HepG2 (cell line): ENCODE measurements around the gene ABCB9. TPM values are rescaled to one million over a fixed set of nuclear protein-coding genes. Genes with fewer than 3 reads are reported as not detected.

Experiments
- CHCHD3 ChIP-seq: sonication (generic); formaldehyde crosslinking; IDR thresholded peaks from 2 replicates; pipeline ENCODE4 v1.8.0; 2022; ENCODE audit warnings: mild to moderate bottlenecking, missing genetic modification reagents, moderate library complexity
- CREM ChIP-seq, 2 experiments: sonication (generic) in 1 of 2; formaldehyde crosslinking in 1 of 2; IDR thresholded peaks; 2 replicates each; pipeline versions ENCODE4 v1.4.0 to v1.6.1; 2016 to 2020; ENCODE audit warnings: antibody characterized with exemption in 1 of 2, mild to moderate bottlenecking in 1 of 2, missing genetic modification reagents in 1 of 2
- EHMT2 ChIP-seq: fragments of 200-600 bp; sonication (generic); IDR thresholded peaks from 2 replicates; pipeline ENCODE4 v1.7.0; 2017; ENCODE audit warnings: antibody characterized with exemption, low read depth, low read length, borderline replicate concordance
- HNF1B ChIP-seq: sonication (generic); formaldehyde crosslinking; IDR thresholded peaks from 2 replicates; pipeline ENCODE4 v1.5.1; 2020; ENCODE audit warnings: mild to moderate bottlenecking, moderate library complexity, missing genetic modification reagents
- NFE2 ChIP-seq: sonication (generic); formaldehyde crosslinking; IDR thresholded peaks from 2 replicates; pipeline ENCODE4 v1.4.0; 2020; ENCODE audit warnings: missing genetic modification reagents
- NFIC ChIP-seq: IDR thresholded peaks from 2 replicates; pipeline ENCODE4 v1.6.1; 2012; ENCODE audit warnings: mild to moderate bottlenecking, low read length, inconsistent platforms
- TOE1 ChIP-seq: sonication (generic); formaldehyde crosslinking; IDR thresholded peaks from 2 replicates; pipeline ENCODE4 v1.4.0; 2020; ENCODE audit warnings: mild to moderate bottlenecking, missing genetic modification reagents
- ZBTB21 ChIP-seq: sonication (generic); formaldehyde crosslinking; IDR thresholded peaks from 2 replicates; pipeline ENCODE4 v1.4.0; 2020; ENCODE audit warnings: missing genetic modification reagents
- ZFP1 ChIP-seq: IDR thresholded peaks from 2 replicates; pipeline ENCODE4 v1.6.1; 2016
- ZNF160 ChIP-seq: sonication (generic); formaldehyde crosslinking; IDR thresholded peaks from 2 replicates; pipeline ENCODE4 v1.8.0; 2022; ENCODE audit warnings: mild to moderate bottlenecking, inconsistent platforms, missing genetic modification reagents
- ZNF225 ChIP-seq: sonication (generic); formaldehyde crosslinking; IDR thresholded peaks from 2 replicates; pipeline ENCODE4 v1.4.0; 2020; ENCODE audit warnings: mild to moderate bottlenecking, missing genetic modification reagents
- ZNF256 ChIP-seq: sonication (generic); formaldehyde crosslinking; conservative IDR thresholded peaks from 2 replicates; pipeline ENCODE4 v1.4.0; 2020; ENCODE audit warnings: missing genetic modification reagents
- ZNF772 ChIP-seq: sonication (generic); formaldehyde crosslinking; IDR thresholded peaks from 2 replicates; pipeline ENCODE4 v1.5.0; 2020; ENCODE audit warnings: mild to moderate bottlenecking, missing genetic modification reagents
- polyA plus RNA-seq, 8 experiments: library from polyadenylated mRNA; depleted of rRNA in 3 of 8; stranded (reverse) in 7 of 8; unstranded in 1 of 8; fragments of >200 nt; fragmentation: Illumina TruSeq in 4 of 8; extraction: Trizol in 4 of 8; gene quantifications; 2 replicates each; pipeline versions ENCODE4 v1.2.1 to v1.2.3, GENCODE V29; 2011 to 2016; ENCODE audit warnings: low read depth in 4 of 8, missing spikeins in 1 of 8, mixed read lengths in 1 of 8; ENCODE audit not compliant: insufficient read depth in 1 of 8
- total RNA-seq, 5 experiments: library from RNA; depleted of rRNA; stranded (reverse); fragments of >200 nt; fragmentation: Illumina TruSeq; extraction: Trizol; gene quantifications; 2 replicates each; pipeline ENCODE4 v1.2.3, GENCODE V29; 2016; ENCODE audit warnings: low read depth in 1 of 5
- TF ChIP-seq, protein P1 (sequence below): IDR thresholded peaks from 2 replicates; pipeline ENCODE4 v1.6.1; 2016; ENCODE audit warnings: low read depth, missing genetic modification reagents, missing compliant biosample characterization
- TF ChIP-seq, protein P2 (sequence below): IDR thresholded peaks from 2 replicates; pipeline ENCODE4 v1.6.1; 2016; ENCODE audit warnings: control low read depth
- TF ChIP-seq, protein P3 (sequence below): sonication (generic); formaldehyde crosslinking; conservative IDR thresholded peaks from 2 replicates; pipeline ENCODE4 v1.8.0; 2022; ENCODE audit warnings: low read depth, missing genetic modification reagents

Gene ABCB9
- total and polyA plus RNA-seq, 2 of the 13 experiments (the other 11 are each of a cell fraction or from before 2014, with no cell fraction given) = 5.1 to 6.0 TPM

GRCh38 chr12:122984612-122985337 is 18.5 kb upstream of the ABCB9 start (continued):
- TF ChIP-seq, protein P1, sequence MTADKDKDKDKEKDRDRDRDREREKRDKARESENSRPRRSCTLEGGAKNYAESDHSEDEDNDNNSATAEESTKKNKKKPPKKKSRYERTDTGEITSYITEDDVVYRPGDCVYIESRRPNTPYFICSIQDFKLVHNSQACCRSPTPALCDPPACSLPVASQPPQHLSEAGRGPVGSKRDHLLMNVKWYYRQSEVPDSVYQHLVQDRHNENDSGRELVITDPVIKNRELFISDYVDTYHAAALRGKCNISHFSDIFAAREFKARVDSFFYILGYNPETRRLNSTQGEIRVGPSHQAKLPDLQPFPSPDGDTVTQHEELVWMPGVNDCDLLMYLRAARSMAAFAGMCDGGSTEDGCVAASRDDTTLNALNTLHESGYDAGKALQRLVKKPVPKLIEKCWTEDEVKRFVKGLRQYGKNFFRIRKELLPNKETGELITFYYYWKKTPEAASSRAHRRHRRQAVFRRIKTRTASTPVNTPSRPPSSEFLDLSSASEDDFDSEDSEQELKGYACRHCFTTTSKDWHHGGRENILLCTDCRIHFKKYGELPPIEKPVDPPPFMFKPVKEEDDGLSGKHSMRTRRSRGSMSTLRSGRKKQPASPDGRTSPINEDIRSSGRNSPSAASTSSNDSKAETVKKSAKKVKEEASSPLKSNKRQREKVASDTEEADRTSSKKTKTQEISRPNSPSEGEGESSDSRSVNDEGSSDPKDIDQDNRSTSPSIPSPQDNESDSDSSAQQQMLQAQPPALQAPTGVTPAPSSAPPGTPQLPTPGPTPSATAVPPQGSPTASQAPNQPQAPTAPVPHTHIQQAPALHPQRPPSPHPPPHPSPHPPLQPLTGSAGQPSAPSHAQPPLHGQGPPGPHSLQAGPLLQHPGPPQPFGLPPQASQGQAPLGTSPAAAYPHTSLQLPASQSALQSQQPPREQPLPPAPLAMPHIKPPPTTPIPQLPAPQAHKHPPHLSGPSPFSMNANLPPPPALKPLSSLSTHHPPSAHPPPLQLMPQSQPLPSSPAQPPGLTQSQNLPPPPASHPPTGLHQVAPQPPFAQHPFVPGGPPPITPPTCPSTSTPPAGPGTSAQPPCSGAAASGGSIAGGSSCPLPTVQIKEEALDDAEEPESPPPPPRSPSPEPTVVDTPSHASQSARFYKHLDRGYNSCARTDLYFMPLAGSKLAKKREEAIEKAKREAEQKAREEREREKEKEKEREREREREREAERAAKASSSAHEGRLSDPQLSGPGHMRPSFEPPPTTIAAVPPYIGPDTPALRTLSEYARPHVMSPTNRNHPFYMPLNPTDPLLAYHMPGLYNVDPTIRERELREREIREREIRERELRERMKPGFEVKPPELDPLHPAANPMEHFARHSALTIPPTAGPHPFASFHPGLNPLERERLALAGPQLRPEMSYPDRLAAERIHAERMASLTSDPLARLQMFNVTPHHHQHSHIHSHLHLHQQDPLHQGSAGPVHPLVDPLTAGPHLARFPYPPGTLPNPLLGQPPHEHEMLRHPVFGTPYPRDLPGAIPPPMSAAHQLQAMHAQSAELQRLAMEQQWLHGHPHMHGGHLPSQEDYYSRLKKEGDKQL = peak; percentile 61; the same call in 1 of the 2 replicates
- TF ChIP-seq, protein P2, sequence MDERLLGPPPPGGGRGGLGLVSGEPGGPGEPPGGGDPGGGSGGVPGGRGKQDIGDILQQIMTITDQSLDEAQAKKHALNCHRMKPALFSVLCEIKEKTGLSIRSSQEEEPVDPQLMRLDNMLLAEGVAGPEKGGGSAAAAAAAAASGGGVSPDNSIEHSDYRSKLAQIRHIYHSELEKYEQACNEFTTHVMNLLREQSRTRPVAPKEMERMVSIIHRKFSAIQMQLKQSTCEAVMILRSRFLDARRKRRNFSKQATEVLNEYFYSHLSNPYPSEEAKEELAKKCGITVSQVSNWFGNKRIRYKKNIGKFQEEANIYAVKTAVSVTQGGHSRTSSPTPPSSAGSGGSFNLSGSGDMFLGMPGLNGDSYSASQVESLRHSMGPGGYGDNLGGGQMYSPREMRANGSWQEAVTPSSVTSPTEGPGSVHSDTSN = no peak
- TF ChIP-seq EHMT2 (no peak), CREM (IDR thresholded peaks at IDR 0.05) (no peak), CREM (CRISPR knock-in tag; IDR thresholded peaks at IDR 0.05) (no peak), ZFP1 (no peak), HNF1B (CRISPR knock-in tag) (peak; percentile 80; the same call in 1 of the 2 replicates), ZNF160 (CRISPR knock-in tag) (no peak; the same call in 1 of the 2 replicates), ZNF256 (no peak), ZBTB21 (CRISPR knock-in tag) (no peak), NFE2 (no peak), ZNF772 (no peak; the same call in 1 of the 2 replicates), CHCHD3 (CRISPR knock-in tag) (0 out of 2 replicates have a peak, but pooled peaks have one; percentile 46), ZNF225 (no peak), TOE1 (CRISPR knock-in tag) (no peak), NFIC (no peak)
- TF ChIP-seq, protein P3, sequence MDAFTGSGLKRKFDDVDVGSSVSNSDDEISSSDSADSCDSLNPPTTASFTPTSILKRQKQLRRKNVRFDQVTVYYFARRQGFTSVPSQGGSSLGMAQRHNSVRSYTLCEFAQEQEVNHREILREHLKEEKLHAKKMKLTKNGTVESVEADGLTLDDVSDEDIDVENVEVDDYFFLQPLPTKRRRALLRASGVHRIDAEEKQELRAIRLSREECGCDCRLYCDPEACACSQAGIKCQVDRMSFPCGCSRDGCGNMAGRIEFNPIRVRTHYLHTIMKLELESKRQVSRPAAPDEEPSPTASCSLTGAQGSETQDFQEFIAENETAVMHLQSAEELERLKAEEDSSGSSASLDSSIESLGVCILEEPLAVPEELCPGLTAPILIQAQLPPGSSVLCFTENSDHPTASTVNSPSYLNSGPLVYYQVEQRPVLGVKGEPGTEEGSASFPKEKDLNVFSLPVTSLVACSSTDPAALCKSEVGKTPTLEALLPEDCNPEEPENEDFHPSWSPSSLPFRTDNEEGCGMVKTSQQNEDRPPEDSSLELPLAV = no peak
